ENCODE results near the gene KRTAP20-3.

KRTAP20-3 gene

DNA sequence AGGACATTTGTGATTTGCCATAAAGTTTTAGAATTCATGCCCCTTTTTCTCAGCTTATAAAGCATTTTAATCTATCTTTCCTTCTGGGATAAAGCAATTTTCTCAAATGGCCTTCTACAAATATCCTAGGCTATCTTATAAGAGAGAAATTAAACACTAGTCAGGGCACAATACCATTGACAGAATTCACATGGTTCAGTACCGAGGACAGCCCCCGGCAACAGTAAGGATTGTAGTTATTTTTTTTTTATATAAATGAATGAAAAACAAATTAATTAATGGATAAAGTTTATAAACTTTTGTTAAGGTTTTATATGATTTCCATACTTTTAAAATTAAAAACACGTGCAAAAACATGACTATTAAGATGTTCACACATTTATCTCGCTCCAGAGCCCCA lies 14.6 kb upstream of the KRTAP20-3 start:
- CTCF ChIA-PET: no interaction called here
- POLR2A ChIA-PET: no interaction called here
- DNase-seq (ENCODE audit: extremely low spot score): no peak
- TF ChIP-seq, protein P1, sequence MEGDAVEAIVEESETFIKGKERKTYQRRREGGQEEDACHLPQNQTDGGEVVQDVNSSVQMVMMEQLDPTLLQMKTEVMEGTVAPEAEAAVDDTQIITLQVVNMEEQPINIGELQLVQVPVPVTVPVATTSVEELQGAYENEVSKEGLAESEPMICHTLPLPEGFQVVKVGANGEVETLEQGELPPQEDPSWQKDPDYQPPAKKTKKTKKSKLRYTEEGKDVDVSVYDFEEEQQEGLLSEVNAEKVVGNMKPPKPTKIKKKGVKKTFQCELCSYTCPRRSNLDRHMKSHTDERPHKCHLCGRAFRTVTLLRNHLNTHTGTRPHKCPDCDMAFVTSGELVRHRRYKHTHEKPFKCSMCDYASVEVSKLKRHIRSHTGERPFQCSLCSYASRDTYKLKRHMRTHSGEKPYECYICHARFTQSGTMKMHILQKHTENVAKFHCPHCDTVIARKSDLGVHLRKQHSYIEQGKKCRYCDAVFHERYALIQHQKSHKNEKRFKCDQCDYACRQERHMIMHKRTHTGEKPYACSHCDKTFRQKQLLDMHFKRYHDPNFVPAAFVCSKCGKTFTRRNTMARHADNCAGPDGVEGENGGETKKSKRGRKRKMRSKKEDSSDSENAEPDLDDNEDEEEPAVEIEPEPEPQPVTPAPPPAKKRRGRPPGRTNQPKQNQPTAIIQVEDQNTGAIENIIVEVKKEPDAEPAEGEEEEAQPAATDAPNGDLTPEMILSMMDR (IDR thresholded peaks at IDR 0.05; ENCODE audit: control extremely low read depth, extremely low read depth, low read depth, missing control alignments): no peak

DNA sequence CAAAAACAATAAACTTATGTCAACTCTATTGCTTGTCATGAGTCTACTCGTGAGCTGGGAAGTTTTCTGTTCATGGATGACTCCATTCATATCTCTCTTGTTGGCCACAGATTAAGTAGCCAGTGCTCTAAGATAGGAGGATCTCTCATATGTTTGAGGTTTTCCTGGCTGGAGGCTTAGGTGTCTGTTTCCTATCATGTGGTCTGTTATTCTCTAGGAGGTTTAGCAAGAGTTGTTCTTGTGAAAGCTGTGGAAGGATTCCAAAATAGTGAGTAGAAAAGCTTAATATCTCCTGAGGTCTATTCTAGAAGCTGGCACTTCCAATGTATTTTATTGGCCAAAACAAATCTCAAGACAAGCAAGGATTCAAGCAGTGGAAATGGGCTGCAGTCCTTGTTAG lies 13.5 kb upstream of the KRTAP20-3 start:
- no peak for DNase-seq (ENCODE audit: extremely low spot score)
- TF ChIP-seq, protein P1 (IDR thresholded peaks at IDR 0.05; ENCODE audit: control extremely low read depth, extremely low read depth, low read depth, missing control alignments): no peak
- ChIA-PET CTCF (no interaction called here), POLR2A (no interaction called here)

DNA sequence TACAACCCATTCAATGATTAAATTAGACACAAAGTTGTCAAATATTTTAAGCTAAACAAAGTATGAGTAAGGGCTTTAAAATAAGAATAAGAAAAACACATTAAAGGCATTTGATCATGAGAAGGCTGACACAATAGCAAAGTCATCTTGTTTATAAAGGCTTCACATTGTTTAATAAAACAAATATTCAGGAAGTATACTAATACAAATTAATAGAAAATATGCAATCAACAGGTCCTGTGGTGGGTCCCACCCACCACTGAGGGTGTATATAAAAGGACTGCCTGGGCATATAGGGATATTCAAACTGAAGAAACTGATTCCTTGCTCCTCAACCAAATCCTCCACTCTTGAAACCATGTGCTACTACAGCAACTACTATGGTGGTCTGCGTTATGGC lies 7.8 kb upstream of the KRTAP20-3 start, which contains the start of gene KRTAP20-2:
Gene KRTAP20-2 (plus strand): TSS at position 301 of the 400 bp plus-strand sequence. CDS start 58 bp downstream, at position 359.
- POLR2A ChIA-PET: no interaction called here
- CTCF ChIA-PET: no interaction called here

DNA sequence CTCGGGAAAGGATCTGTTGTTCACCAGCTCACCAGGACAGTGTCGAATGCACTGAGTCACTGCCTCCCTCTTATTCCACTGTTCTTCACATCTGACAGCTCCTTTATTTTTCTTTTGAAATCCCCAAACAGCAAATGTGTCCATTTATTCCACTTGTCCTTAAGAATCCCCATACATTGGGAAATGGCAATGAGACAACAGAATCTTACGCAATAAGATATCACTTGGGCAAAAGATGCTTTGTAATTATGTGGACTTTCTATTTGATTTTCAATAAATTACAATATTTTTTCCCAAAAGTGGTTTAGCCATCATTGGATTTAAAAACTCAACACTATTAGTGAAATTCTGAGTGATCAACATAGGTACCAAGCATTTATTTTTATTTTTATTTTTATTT lies 4.0 kb upstream of the KRTAP20-3 start:
- DNase-seq (ENCODE audit: extremely low spot score): no peak
- TF ChIP-seq, protein P1 (IDR thresholded peaks at IDR 0.05; ENCODE audit: control extremely low read depth, extremely low read depth, low read depth, missing control alignments): no peak
- POLR2A ChIA-PET: no interaction called here
- CTCF ChIA-PET: no interaction called here

More for the DNA sequence above, 7.8 kb upstream of the KRTAP20-3 start, which contains the start of gene KRTAP20-2:
- TF ChIP-seq, protein P1 (IDR thresholded peaks at IDR 0.05; ENCODE audit: control extremely low read depth, extremely low read depth, low read depth, missing control alignments): no peak
- no peak for DNase-seq (ENCODE audit: extremely low spot score)

DNA sequence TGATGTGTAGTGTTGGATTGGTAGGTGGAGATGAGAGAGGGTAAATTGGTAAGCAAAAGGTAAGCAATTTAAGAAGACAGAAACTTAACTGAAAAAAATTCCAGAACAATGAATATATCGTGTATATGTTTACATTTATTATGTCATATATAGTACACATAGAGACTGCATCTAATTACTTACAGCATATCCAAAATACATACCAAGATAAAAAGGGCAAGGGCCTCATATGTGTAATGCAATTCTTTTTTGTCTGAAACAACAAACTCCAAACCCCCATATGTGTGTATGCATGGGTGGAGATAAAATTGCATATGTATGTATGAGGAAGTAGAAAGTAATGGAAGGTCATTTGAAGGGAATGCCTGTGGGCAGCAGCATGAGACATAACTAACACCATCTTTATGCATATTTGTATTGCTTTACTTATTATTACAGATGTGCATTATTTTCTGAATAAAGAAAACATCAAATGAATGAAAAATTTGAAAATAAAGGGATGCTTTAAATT lies 4.3 kb downstream of the KRTAP20-3 start:
- CTCF ChIA-PET: no interaction called here
- POLR2A ChIA-PET: no interaction called here
- TF ChIP-seq, protein P1 (IDR thresholded peaks at IDR 0.05; ENCODE audit: control extremely low read depth, extremely low read depth, low read depth, missing control alignments): no peak
- DNase-seq (ENCODE audit: extremely low spot score): no peak

DNA sequence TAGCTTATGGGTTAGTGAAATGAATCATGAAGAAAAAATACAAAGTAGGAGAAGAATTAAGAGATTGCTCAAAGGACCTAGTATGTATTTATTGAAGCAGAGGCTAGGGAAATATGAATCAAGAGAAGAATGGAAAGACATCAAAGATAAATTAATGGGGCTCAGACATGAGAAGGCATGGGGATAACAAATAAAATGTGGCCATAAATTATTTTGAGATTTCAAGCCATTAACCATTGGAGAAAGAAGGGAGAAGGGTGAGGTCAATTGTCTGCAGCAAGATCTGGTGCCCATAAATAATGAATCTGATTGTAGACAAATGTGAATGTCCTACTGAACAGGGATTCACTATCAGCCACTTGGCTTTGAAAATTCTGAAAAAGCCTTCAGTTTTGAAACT lies 10.2 kb downstream of the KRTAP20-3 start:
- TF ChIP-seq, protein P1 (IDR thresholded peaks at IDR 0.05; ENCODE audit: control extremely low read depth, extremely low read depth, low read depth, missing control alignments): no peak
- CTCF ChIA-PET: no interaction called here
- DNase-seq (ENCODE audit: extremely low spot score): no peak
- POLR2A ChIA-PET: no interaction called here

DNA sequence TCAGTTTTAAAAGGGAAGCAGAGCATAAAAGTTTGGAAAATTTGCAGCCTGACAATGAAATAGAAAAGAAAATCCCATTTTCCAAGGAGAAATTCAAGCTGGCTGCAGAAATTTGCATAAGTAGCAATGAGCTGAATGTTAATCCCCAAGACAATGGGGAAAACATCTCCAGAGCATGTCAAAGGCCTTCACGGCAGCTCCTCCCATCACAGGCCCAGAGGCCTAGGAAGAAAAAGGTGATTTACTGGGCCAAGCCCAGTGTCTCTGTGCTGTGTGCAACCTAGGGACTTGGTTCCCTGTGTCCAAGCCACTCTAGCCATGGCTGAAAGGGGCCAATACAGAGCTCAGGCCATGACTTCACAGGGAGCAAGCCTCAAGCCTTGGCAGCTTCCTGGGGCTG lies 26.1 kb downstream of the KRTAP20-3 start:
- ChIA-PET POLR2A (no interaction called here), CTCF (no interaction called here)
- TF ChIP-seq, protein P1 (IDR thresholded peaks at IDR 0.05; ENCODE audit: control extremely low read depth, extremely low read depth, low read depth, missing control alignments): no peak
- no peak for DNase-seq (ENCODE audit: extremely low spot score)
